WTC11 (cell line): ENCODE measurements around the gene SERPINB1.

Experiments used
- FOXP1 ChIP-seq: sonication (generic); formaldehyde crosslinking; IDR thresholded peaks from 2 replicates; pipeline ENCODE4 v1.8.0; 2022; ENCODE audit warnings: missing genetic modification reagents, mild to moderate bottlenecking, moderate library complexity, borderline replicate concordance
- FOXP4 ChIP-seq: sonication (generic); formaldehyde crosslinking; IDR thresholded peaks from 2 replicates; pipeline ENCODE4 v1.8.0; 2022; ENCODE audit warnings: mild to moderate bottlenecking, missing genetic modification reagents
- SP1 ChIP-seq: sonication (generic); formaldehyde crosslinking; conservative IDR thresholded peaks from 2 replicates; pipeline ENCODE4 v1.8.1; 2022; ENCODE audit warnings: missing genetic modification reagents
- TF ChIP-seq, protein P1 (sequence below): fragments of 250-450 bp; sonication (Bioruptor Pico); IDR thresholded peaks from 2 replicates; pipeline ENCODE4 v1.9.0; 2021; ENCODE audit warnings: moderate library complexity, mild to moderate bottlenecking, inconsistent platforms, borderline replicate concordance
- TF ChIP-seq, protein P2 (sequence below): fragments of 200-600 bp; IDR thresholded peaks from 2 replicates; pipeline ENCODE4 v1.8.0; 2022; ENCODE audit warnings: antibody characterized with exemption
- TF ChIP-seq, protein P3 (sequence below): sonication (generic); formaldehyde crosslinking; conservative IDR thresholded peaks from 2 replicates; pipeline ENCODE4 v1.8.1; 2022; ENCODE audit warnings: mild to moderate bottlenecking, missing genetic modification reagents
- TF ChIP-seq, protein P4 (sequence below): sonication (generic); formaldehyde crosslinking; IDR thresholded peaks from 2 replicates; pipeline ENCODE4 v1.8.1; 2022; ENCODE audit warnings: mild to moderate bottlenecking, missing genetic modification reagents, moderate library complexity, borderline replicate concordance

DNA sequence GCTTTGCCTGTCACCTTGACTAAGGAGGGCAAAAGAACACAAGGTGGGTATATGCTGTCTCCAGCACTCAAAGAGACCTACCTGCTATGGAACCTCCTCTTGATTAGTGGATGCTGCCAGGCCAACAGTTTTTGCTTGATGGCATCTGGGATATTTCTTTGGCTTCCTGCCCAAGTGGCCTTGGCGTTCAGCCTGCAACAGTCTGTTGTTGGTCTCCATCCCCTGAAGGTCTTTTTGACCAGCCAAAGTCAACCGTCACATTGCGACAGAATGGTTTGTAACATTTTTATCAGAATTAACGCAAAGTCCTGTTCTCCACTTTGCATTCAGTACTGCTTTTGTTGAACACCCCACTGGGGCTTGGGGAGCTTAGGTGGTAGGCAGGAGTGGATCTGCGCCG, 37.1 kb downstream of the SERPINB1 start:
- TF ChIP-seq, protein P1, sequence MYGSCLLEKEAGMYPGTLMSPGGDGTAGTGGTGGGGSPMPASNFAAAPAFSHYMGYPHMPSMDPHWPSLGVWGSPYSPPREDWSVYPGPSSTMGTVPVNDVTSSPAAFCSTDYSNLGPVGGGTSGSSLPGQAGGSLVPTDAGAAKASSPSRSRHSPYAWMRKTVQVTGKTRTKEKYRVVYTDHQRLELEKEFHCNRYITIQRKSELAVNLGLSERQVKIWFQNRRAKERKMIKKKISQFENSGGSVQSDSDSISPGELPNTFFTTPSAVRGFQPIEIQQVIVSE (CRISPR knock-in tag) = no peak
- no peak for TF ChIP-seq FOXP1 (CRISPR knock-in tag)
- TF ChIP-seq, protein P2, sequence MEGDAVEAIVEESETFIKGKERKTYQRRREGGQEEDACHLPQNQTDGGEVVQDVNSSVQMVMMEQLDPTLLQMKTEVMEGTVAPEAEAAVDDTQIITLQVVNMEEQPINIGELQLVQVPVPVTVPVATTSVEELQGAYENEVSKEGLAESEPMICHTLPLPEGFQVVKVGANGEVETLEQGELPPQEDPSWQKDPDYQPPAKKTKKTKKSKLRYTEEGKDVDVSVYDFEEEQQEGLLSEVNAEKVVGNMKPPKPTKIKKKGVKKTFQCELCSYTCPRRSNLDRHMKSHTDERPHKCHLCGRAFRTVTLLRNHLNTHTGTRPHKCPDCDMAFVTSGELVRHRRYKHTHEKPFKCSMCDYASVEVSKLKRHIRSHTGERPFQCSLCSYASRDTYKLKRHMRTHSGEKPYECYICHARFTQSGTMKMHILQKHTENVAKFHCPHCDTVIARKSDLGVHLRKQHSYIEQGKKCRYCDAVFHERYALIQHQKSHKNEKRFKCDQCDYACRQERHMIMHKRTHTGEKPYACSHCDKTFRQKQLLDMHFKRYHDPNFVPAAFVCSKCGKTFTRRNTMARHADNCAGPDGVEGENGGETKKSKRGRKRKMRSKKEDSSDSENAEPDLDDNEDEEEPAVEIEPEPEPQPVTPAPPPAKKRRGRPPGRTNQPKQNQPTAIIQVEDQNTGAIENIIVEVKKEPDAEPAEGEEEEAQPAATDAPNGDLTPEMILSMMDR = no peak
- TF ChIP-seq, protein P3, sequence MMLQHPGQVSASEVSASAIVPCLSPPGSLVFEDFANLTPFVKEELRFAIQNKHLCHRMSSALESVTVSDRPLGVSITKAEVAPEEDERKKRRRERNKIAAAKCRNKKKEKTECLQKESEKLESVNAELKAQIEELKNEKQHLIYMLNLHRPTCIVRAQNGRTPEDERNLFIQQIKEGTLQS (CRISPR knock-in tag) = no peak
- no peak for TF ChIP-seq FOXP4
- no peak for TF ChIP-seq SP1 (CRISPR knock-in tag)
- TF ChIP-seq, protein P4, sequence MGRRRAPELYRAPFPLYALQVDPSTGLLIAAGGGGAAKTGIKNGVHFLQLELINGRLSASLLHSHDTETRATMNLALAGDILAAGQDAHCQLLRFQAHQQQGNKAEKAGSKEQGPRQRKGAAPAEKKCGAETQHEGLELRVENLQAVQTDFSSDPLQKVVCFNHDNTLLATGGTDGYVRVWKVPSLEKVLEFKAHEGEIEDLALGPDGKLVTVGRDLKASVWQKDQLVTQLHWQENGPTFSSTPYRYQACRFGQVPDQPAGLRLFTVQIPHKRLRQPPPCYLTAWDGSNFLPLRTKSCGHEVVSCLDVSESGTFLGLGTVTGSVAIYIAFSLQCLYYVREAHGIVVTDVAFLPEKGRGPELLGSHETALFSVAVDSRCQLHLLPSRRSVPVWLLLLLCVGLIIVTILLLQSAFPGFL (CRISPR knock-in tag) = no peak
